ENCODE data around the gene PTGDR. TPM values are rescaled to one million over a fixed set of nuclear protein-coding genes. Genes with fewer than 3 reads are reported as not detected.
A peak's percentile ranks its signal among the peaks of the same experiment; 100 is the strongest.

PTGDR gene
- total RNA-seq, 2 donors from 2014 or later: 0.09 TPM; not detected in 1

DNA sequence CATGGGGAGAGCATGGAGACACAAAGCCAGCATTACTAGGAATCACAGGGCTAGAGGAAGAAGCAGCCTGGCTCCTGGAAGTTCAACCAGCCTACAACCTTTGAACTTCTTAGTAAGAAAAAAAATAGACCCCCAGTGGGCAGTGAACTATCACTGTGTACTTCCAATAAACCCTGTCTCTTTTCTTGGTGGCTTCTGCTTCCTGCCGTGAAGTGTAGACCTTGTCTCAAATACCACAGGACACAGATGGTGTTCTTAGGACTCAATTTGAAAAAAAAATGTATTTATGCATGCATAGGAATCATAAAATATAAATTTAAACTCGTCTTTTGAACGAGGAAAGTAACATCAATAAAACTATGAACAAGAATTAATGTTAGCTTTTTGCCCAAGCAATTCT is 43.0 kb downstream of the PTGDR start:
- 80 to 92% methylated on average over 3 of the region's 3 CpGs for WGBS, 2 experiments (ENCODE audit: insufficient coverage in 1 of 2, insufficient read length in 1 of 2)
- peaks cover 50% of the 10 kb centered on the region for H3K27me3 Mint-ChIP-seq (ENCODE audit: insufficient read depth)
- no peak for DNase-seq

DNA sequence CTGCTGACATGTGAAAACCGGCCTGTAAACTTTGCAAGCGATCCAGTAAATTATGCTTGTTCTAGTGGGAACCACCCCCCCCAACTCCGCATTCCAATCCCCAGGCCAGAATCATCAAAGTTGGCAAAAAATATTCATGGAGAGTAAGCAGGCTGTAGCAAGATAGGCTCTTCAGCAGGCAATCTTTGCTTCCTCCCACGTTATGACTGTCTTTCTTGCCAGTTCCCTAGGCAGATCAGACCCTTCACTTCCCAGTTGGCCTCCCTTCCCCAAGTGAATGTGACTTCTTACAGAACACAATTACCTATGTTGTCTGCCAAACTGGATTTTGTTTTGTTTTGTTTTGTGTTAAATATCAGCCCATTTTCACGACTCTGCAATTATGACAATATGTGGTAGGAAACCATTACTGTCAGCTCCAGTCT is 45.4 kb downstream of the PTGDR start:
- peaks cover 87% of the 10 kb centered on the region for H3K27me3 ChIP-seq (ENCODE audit: control insufficient read depth, insufficient read depth, low read length, poor library complexity, severe bottlenecking)
- H3K27ac ChIP-seq (ENCODE audit: low read depth, low read length): no peak overlapping the region
- H3K4me1 ChIP-seq (ENCODE audit: control insufficient read depth, insufficient read depth, low read length): no peaks in the 10 kb centered on the region
- H3K9me3 ChIP-seq (ENCODE audit: control insufficient read depth, low read length): no peaks in the 10 kb centered on the region
- Mint-ChIP-seq H3K4me1 (peaks cover 12% of the 10 kb centered on the region), H3K36me3 (ENCODE audit: low read depth) (no peaks in the 10 kb centered on the region), H3K27ac (no peak overlapping the region), H3K27me3 (ENCODE audit: insufficient read depth) (peaks cover 73% of the 10 kb centered on the region), H3K9me3 (no peaks in the 10 kb centered on the region), H3K4me3 (no peak overlapping the region)
- WGBS, 2 experiments (ENCODE audit: insufficient coverage in 1 of 2, insufficient read length in 1 of 2): 78 to 86% methylated on average over 4 to 5 of the region's 5 CpGs
- DNase-seq: no peak
- no peaks in the 10 kb centered on the region for H3K36me3 ChIP-seq (ENCODE audit: control insufficient read depth, insufficient read depth, low read length)
- TF ChIP-seq, protein P1, sequence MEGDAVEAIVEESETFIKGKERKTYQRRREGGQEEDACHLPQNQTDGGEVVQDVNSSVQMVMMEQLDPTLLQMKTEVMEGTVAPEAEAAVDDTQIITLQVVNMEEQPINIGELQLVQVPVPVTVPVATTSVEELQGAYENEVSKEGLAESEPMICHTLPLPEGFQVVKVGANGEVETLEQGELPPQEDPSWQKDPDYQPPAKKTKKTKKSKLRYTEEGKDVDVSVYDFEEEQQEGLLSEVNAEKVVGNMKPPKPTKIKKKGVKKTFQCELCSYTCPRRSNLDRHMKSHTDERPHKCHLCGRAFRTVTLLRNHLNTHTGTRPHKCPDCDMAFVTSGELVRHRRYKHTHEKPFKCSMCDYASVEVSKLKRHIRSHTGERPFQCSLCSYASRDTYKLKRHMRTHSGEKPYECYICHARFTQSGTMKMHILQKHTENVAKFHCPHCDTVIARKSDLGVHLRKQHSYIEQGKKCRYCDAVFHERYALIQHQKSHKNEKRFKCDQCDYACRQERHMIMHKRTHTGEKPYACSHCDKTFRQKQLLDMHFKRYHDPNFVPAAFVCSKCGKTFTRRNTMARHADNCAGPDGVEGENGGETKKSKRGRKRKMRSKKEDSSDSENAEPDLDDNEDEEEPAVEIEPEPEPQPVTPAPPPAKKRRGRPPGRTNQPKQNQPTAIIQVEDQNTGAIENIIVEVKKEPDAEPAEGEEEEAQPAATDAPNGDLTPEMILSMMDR (conservative IDR thresholded peaks at IDR 0.05): no peak
- H3K4me3 ChIP-seq (ENCODE audit: low read length): no peak overlapping the region
- no peak overlapping the region for H3K9ac ChIP-seq (ENCODE audit: extremely low read depth, low read length, poor library complexity, severe bottlenecking)

More for the DNA sequence above, 43.0 kb downstream of the PTGDR start:
- no peaks in the 10 kb centered on the region for H3K4me1 ChIP-seq (ENCODE audit: control insufficient read depth, insufficient read depth, low read length)
- H3K27me3 ChIP-seq (ENCODE audit: control insufficient read depth, insufficient read depth, low read length, poor library complexity, severe bottlenecking): peaks cover 64% of the 10 kb centered on the region
- H3K9me3 ChIP-seq (ENCODE audit: control insufficient read depth, low read length): no peaks in the 10 kb centered on the region
- no peak overlapping the region for H3K4me3 ChIP-seq (ENCODE audit: low read length)
- Mint-ChIP-seq H3K4me3 (no peak overlapping the region), H3K36me3 (ENCODE audit: low read depth) (no peaks in the 10 kb centered on the region), H3K9me3 (no peaks in the 10 kb centered on the region), H3K27ac (no peak overlapping the region), H3K4me1 (peaks cover 12% of the 10 kb centered on the region)
- no peak overlapping the region for H3K9ac ChIP-seq (ENCODE audit: extremely low read depth, low read length, poor library complexity, severe bottlenecking)
- H3K27ac ChIP-seq (ENCODE audit: low read depth, low read length): no peak overlapping the region
- no peaks in the 10 kb centered on the region for H3K36me3 ChIP-seq (ENCODE audit: control insufficient read depth, insufficient read depth, low read length)
- TF ChIP-seq, protein P1 (conservative IDR thresholded peaks at IDR 0.05): no peak

DNA sequence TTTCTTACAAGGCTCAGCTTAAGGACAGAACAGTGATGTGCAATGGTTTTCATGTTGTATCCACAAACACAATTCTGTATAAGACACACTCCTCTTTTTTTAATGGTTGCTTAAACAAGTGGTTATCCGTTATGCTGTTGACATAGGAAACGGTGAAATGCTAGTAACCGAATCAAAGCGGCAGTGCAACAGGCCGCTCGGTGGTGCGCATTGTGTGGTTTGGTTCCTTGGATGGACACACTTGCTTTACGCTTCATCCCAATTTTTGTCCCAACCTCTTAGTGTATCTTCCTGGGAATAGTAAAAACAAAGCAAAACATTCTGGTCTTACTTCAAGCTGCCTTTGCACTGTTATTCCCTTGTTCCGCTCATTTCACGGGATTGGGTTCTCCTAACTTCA is 46.0 kb downstream of the PTGDR start:
- DNase-seq: no peak
- no peaks in the 10 kb centered on the region for H3K36me3 ChIP-seq (ENCODE audit: control insufficient read depth, insufficient read depth, low read length)
- peaks cover 77% of the 10 kb centered on the region for H3K27me3 Mint-ChIP-seq (ENCODE audit: insufficient read depth)
- H3K4me1 ChIP-seq (ENCODE audit: control insufficient read depth, insufficient read depth, low read length): no peaks in the 10 kb centered on the region
- peaks cover 12% of the 10 kb centered on the region for H3K4me1 Mint-ChIP-seq
- no peaks in the 10 kb centered on the region for H3K9me3 ChIP-seq (ENCODE audit: control insufficient read depth, low read length)
- H3K9ac ChIP-seq (ENCODE audit: extremely low read depth, low read length, poor library complexity, severe bottlenecking): no peak overlapping the region
- TF ChIP-seq, protein P1 (conservative IDR thresholded peaks at IDR 0.05): no peak
- H3K4me3 Mint-ChIP-seq: peak overlapping the region; percentile 61
- H3K27ac ChIP-seq (ENCODE audit: low read depth, low read length): no peak overlapping the region
- H3K27ac Mint-ChIP-seq: no peak overlapping the region
- no peaks in the 10 kb centered on the region for H3K36me3 Mint-ChIP-seq (ENCODE audit: low read depth)
- no peaks in the 10 kb centered on the region for H3K9me3 Mint-ChIP-seq
- H3K27me3 ChIP-seq (ENCODE audit: control insufficient read depth, insufficient read depth, low read length, poor library complexity, severe bottlenecking): peaks cover 84% of the 10 kb centered on the region
- H3K4me3 ChIP-seq (ENCODE audit: low read length): peak overlapping the region; percentile 80
- WGBS, 2 experiments (ENCODE audit: insufficient coverage in 1 of 2, insufficient read length in 1 of 2): 67 to 74% methylated on average over 5 to 10 of the region's 10 CpGs
